Left lung (tissue), 10 donors: ENCODE measurements around the gene POLR3GL. TPM values are rescaled to one million over a fixed set of nuclear protein-coding genes. Genes with fewer than 3 reads are reported as not detected.

ENCODE experiments used
- ATAC-seq: fragments of 200-7000 bp; cut with Tn5 transposase; one replicate; pipeline ENCODE4 v1.9.1; 2020; ENCODE audit warnings: moderate library complexity
- DNase-seq, 4 donors: peaks; one replicate each; pipeline ENCODE4 v3.0.0-alpha.2; 2013 to 2020
- H3K27ac ChIP-seq, 2 donors: fragments of 200-600 bp; sonication (generic) in 1 of 2; one replicate each; pipeline versions ENCODE4 v1.5.0 to v1.8.0; 2020 to 2021
- H3K27me3 ChIP-seq, 2 donors: fragments of 200-600 bp; sonication (generic) in 1 of 2; one replicate each; pipeline versions ENCODE4 v1.5.0 to v1.8.0; 2020 to 2021
- H3K36me3 ChIP-seq, 2 donors: fragments of 200-600 bp; sonication (generic) in 1 of 2; one replicate each; pipeline versions ENCODE4 v1.5.0 to v1.8.0; 2020 to 2021
- H3K4me1 ChIP-seq, 2 donors: fragments of 200-600 bp; one replicate each; pipeline ENCODE4 v1.8.0; 2021
- H3K4me3 ChIP-seq, 2 donors: fragments of 200-600 bp; sonication (generic) in 1 of 2; one replicate each; pipeline versions ENCODE4 v1.5.0 to v1.8.0; 2020 to 2021; ENCODE audit warnings: mild to moderate bottlenecking in 1 of 2
- H3K9me3 ChIP-seq, 2 donors: fragments of 200-600 bp; sonication (generic) in 1 of 2; one replicate each; pipeline versions ENCODE4 v1.5.0 to v1.8.0; 2020 to 2021
- CTCF ChIP-seq, 2 donors: fragments of 200-600 bp; sonication (generic) in 1 of 2; IDR thresholded peaks; one replicate each; pipeline versions ENCODE4 v1.5.0 to v1.8.0; 2021; ENCODE audit warnings: antibody characterized with exemption in 2 of 2
- intact Hi-C, 2 donors: fragments of 100-400 bp; cut with DNase I; formaldehyde crosslinking; loops; one replicate each; pipeline versions ENCODE4 v1.11.2 to v1.14.2; 2022
- polyA plus RNA-seq, 6 donors: library from polyadenylated mRNA; unstranded; fragments of 120-200 nt; gene quantifications; one replicate each; pipeline ENCODE4 v1.2.1, GENCODE V29; 2013; ENCODE audit not compliant: insufficient read length in 6 of 6
- total RNA-seq, 2 donors: library from RNA; stranded (reverse); fragmentation: NEBNext Ultra II Directional; extraction: Animal tissue kit (Norgen Biotek cat#: 25700); gene quantifications; one replicate each; pipeline ENCODE4 v1.2.1, GENCODE V29; 2021
- donor health status: DM: no; HTN: yes; CAD: no.
- donor health status: DM: no; HTN: no; CAD: no.

POLR3GL gene
- total and polyA plus RNA-seq, 8 donors, result 19.6 to 50.2 (median 44.2) TPM

DNA sequence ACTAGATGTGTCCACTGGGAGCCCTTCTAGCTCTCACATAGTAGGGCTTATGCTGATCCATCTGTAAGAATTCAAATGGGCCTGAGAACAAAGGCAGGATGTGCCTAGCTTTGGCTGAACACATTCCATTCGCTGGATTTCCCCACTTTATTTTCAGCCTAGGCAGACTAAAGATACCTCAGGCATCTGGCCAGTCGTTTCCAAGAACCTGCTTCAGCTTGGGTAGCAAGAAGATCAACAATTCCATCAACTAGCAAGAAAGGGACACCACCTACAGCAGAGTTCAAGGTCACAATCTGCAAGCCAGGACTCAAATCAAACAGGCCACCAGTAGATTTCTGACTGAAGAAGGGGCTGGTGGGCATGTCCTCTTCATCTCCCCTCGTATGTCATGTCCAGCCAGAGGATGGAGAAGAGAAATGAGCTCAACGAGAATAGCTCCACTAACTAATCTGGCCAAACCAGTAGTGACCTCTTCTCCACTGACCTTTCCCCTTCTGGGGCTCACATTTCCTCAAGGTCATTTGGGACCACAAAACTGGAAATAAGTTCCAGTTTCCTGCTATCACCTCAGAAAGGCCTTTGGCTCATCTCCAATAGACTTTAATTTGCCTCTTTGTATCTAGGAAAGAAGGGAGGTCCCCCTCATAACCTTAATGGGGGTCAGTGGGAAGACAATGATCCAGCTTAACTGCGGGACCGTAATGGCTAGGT, 17.7 kb downstream of the POLR3GL start:
- no peak for ATAC-seq
- peak overlapping the region; percentile 54 to 100 for H3K27ac ChIP-seq
- peaks cover 45 to 100% of the 10 kb centered on the region in 2 donors for H3K4me1 ChIP-seq
- intact Hi-C loops, result no loop called here
- DNase-seq, result peak in 1 of 4 donors; percentile 9
- TF ChIP-seq CTCF (IDR thresholded peaks at IDR 0.05), result no peak
- no peaks in the 10 kb centered on the region for H3K9me3 ChIP-seq
- no peaks in the 10 kb centered on the region for H3K27me3 ChIP-seq
- no peaks in the 10 kb centered on the region for H3K36me3 ChIP-seq
- no peak overlapping the region for H3K4me3 ChIP-seq

GRCh38 chr1:145983206-145983675, 18.8 kb downstream of the POLR3GL start:
- Histone ChIP-seq H3K4me3 (no peak overlapping the region), H3K27ac (peak overlapping the region; percentile 54 to 100), H3K4me1 (peaks cover 38 to 100% of the 10 kb centered on the region in 2 donors), H3K36me3 (no peaks in the 10 kb centered on the region), H3K9me3 (no peaks in the 10 kb centered on the region), H3K27me3 (no peaks in the 10 kb centered on the region)
- DNase-seq (peak in 1 of 4 donors; percentile 26), ATAC-seq (no peak)
- intact Hi-C loops, result no loop called here
- no peak for TF ChIP-seq CTCF (IDR thresholded peaks at IDR 0.05)

DNA sequence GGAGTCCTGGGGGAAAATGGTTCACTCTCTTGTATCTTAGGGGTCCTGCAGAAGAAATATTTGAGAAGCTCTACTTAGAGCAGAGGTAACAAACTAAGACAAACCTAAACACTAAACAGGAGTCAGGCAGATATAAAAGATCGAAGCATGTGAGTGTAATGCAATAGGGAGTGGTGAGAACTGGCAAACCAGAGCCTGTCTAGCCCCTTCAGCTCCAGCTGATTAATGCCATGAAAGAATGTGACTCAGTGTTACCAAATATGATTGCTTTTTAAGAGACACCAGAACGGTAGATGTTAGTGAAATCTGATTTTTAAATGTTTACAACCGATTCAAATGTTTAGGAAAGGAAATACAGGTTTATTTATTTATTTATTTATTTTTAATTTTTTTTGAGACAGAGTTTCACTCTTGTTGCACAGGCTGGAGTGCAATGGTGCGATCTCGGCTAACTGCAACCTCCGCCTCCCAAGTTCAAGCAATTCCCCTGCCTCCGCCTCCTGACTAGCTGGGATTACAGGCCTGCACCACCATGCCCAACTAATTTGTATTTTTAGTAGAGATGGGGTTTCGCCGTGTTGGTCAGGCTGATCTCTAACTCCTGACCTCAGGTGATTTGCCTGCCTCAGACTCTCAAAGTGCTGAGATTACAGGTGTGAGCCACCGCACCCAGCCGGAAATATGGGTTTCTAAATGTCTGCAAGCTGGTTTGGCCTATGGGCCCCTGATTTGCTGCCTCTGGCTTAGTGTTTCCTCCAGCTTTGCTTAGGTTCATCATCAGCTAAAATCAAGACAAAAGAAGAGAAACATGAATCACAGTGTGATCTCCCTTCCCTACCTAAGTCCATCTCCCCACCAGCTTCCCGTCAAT, 19.7 kb downstream of the POLR3GL start:
- H3K9me3 ChIP-seq, result no peaks in the 10 kb centered on the region
- H3K4me1 ChIP-seq, result peaks cover 28 to 99% of the 10 kb centered on the region in 2 donors
- intact Hi-C loops, result no loop called here
- no peaks in the 10 kb centered on the region for H3K27me3 ChIP-seq
- DNase-seq, result peak in 1 of 4 donors; percentile 17
- peak overlapping the region in 1 of 2 donors; percentile 100 for H3K27ac ChIP-seq
- H3K36me3 ChIP-seq, result no peaks in the 10 kb centered on the region
- no peak overlapping the region for H3K4me3 ChIP-seq
- ATAC-seq, result no peak
- no peak for TF ChIP-seq CTCF (IDR thresholded peaks at IDR 0.05)

- Histone ChIP-seq H3K27me3 (no peaks in the 10 kb centered on the region), H3K4me3 (peak overlapping the region in 1 of 2 donors; percentile 20), H3K27ac (peak overlapping the region; percentile 78 to 100), H3K36me3 (no peaks in the 10 kb centered on the region), H3K4me1 (peaks cover 24 to 99% of the 10 kb centered on the region in 2 donors), H3K9me3 (no peaks in the 10 kb centered on the region)
- ATAC-seq (peak; percentile 3), DNase-seq (peak in 1 of 4 donors; percentile 32)
- intact Hi-C loops, result no loop called here
- TF ChIP-seq CTCF (IDR thresholded peaks at IDR 0.05), result no peak
Observed at GRCh38 chr1:145985129-145985501, 20.6 kb downstream of the POLR3GL start.
